ENCODE results near the gene CYTH3. TPM values are rescaled to one million over a fixed set of nuclear protein-coding genes. Genes with fewer than 3 reads are reported as not detected.

CYTH3 gene
- total and polyA plus RNA-seq, 2 of the 8 experiments (the other 6 are each of a cell fraction or from before 2014, with no cell fraction given): 10.3 to 11.9 TPM

GRCh38 chr7:6279937-6280336 lies 7.5 kb upstream of the CYTH3 start:
- DNase-seq (ENCODE audit: low read depth in 1 of 2, low spot score in 2 of 2): no peak
- no peak for FAIRE-seq

More at GRCh38 chr7:6279937-6280336, 7.5 kb upstream of the CYTH3 start:
- Histone ChIP-seq H3K4me3 (ENCODE audit: extremely low read depth in 1 of 4, insufficient read depth in 2 of 4, low read depth in 3 of 4, low read length in 4 of 4) (no peak overlapping the region), H3K14ac (ENCODE audit: insufficient read length) (no peak overlapping the region), H3K79me1 (ENCODE audit: low read depth, low read length) (no peaks in the 10 kb centered on the region), H2BK15ac (ENCODE audit: low read length) (no peak overlapping the region), H2AFZ (ENCODE audit: low read length) (no peak overlapping the region), H2AK5ac (ENCODE audit: low read depth, low read length) (no peak overlapping the region), H2BK5ac (ENCODE audit: low read depth, low read length) (no peak overlapping the region), H3K4ac (replicated peaks; ENCODE audit: insufficient read length, low read depth, low read length) (no peak overlapping the region), H3K27me3 (replicated peaks in 1 of 4; ENCODE audit: control insufficient read depth in 3 of 4, extremely low read depth in 1 of 4, insufficient read depth in 3 of 4, low read length in 3 of 4) (no peaks in the 10 kb centered on the region), H3K56ac (replicated peaks; ENCODE audit: insufficient read length, low read depth, low read length) (no peak overlapping the region), H2BK120ac (replicated peaks; ENCODE audit: low read depth, low read length) (no peak overlapping the region), H4K5ac (ENCODE audit: insufficient read length, low read depth, low read length) (no peak overlapping the region), H3K4me2 (ENCODE audit: insufficient read depth in 1 of 2, low read depth in 2 of 2, low read length in 2 of 2) (no peak overlapping the region), H3K9me3 (ENCODE audit: insufficient read depth in 2 of 2, low read depth in 1 of 2, low read length in 1 of 2) (no peaks in the 10 kb centered on the region; a peak in 1 of 4 replicates), H3K23me2 (ENCODE audit: low read depth, low read length) (peaks cover 4% of the 10 kb centered on the region; the same call in 1 of the 2 replicates), H3K27ac (ENCODE audit: low read depth, low read length) (no peak overlapping the region), H2BK20ac (ENCODE audit: low read length) (no peak overlapping the region), H3K18ac (ENCODE audit: extremely low read depth, low read length) (no peak overlapping the region), H3K4me1 (replicated peaks in 1 of 4; ENCODE audit: control insufficient read depth in 3 of 4, insufficient read depth in 4 of 4, low read length in 3 of 4) (peaks cover 0 to 2% (median 0%) of the 10 kb centered on the region in 4 experiments; a peak in 1 of 7 replicates), H3K23ac (ENCODE audit: insufficient read length) (no peak overlapping the region), H3K9ac (replicated peaks in 1 of 4; ENCODE audit: extremely low read depth in 1 of 4, low read depth in 3 of 4, low read length in 3 of 4) (no peak overlapping the region), H3K79me2 (ENCODE audit: control insufficient read depth in 1 of 2, insufficient read depth in 2 of 2, low read length in 2 of 2) (no peaks in the 10 kb centered on the region), H4K8ac (ENCODE audit: extremely low read depth, insufficient read depth, low read length) (no peak overlapping the region), H2BK12ac (ENCODE audit: low read depth, low read length) (no peak overlapping the region), H3K36me3 (ENCODE audit: control insufficient read depth in 2 of 4, insufficient read depth in 4 of 4, low read length in 3 of 4) (no peaks in the 10 kb centered on the region), H4K20me1 (replicated peaks in 1 of 2; ENCODE audit: control insufficient read depth in 1 of 2, insufficient read depth in 2 of 2, low read length in 2 of 2) (no peaks in the 10 kb centered on the region), H4K91ac (replicated peaks; ENCODE audit: insufficient read length, low read length) (no peak overlapping the region)
- CTCF ChIA-PET (ENCODE audit: partially characterized antibody): interaction anchor here (0.6 to 1.7 kb wide), 5 partner anchors 10 to 117 kb away, joined by 3 read pairs; no protein-coding TSS in a partner anchor
- TF ChIP-seq SP2 (IDR thresholded peaks at IDR 0.05; ENCODE audit: low read length) (no peak), KDM1A (IDR thresholded peaks at IDR 0.05; ENCODE audit: borderline replicate concordance, low read length) (0 out of 2 replicates have a peak, but pooled peaks have one; percentile 12)
- POLR2A ChIA-PET (ENCODE audit: partially characterized antibody): interaction anchor here (0.6 kb wide), 1 partner anchor 164 kb away, joined by 4 read pairs; no protein-coding TSS in a partner anchor
- WGBS, 2 experiments (ENCODE audit: extremely low coverage in 1 of 2, insufficient coverage in 1 of 2, insufficient read length in 1 of 2, insufficient replicate concordance in 2 of 2, low coverage in 1 of 2, low lambda C conversion rate in 2 of 2, missing lambda C conversion rate in 1 of 2): 87% methylated on average over 5 of the region's 5 CpGs; no CpG with 5 or more reads in 1 of the 2 experiments

All from H1 (cell line).